Astrocyte (in vitro differentiated cells and primary cell): ENCODE measurements around the gene RESP18. TPM values are rescaled to one million over a fixed set of nuclear protein-coding genes. Genes with fewer than 3 reads are reported as not detected.
A peak's percentile ranks its signal among the peaks of the same experiment; 100 is the strongest.
"Not testable (repeated sequence)": the region's sequence is repeated elsewhere in the genome, so short reads cannot be mapped to it uniquely, and the experiment has no call there.

Experiments used
- DNase-seq: peaks from one replicate; pipeline ENCODE4 v3.0.0-alpha.2; 2010; ENCODE audit warnings: low read depth
- FAIRE-seq: peaks from 2 replicates; lab custom pipeline; 2011; peaks lifted over from hg19 to GRCh38; lab: Jason Lieb, UNC
- H2AFZ ChIP-seq: 2 replicates; pipeline ENCODE4 v1.6.0; 2012; ENCODE audit warnings: low read depth, low read length, inconsistent platforms
- H3K27ac ChIP-seq: 2 replicates; pipeline ENCODE4 v1.5.1; 2011; ENCODE audit warnings: low read depth, low read length, inconsistent platforms
- H3K27me3 ChIP-seq: 2 replicates; pipeline ENCODE4 v1.6.0; 2011; ENCODE audit warnings: low read length, inconsistent platforms; ENCODE audit not compliant: insufficient read depth
- H3K36me3 ChIP-seq: 2 replicates; pipeline ENCODE4 v1.5.1; 2011; ENCODE audit warnings: low read length, inconsistent platforms; ENCODE audit not compliant: insufficient read depth
- H3K4me1 ChIP-seq: 2 replicates; pipeline ENCODE4 v1.5.1; 2011; ENCODE audit warnings: low read length, inconsistent platforms; ENCODE audit not compliant: insufficient read depth
- H3K4me2 ChIP-seq: 2 replicates; pipeline ENCODE4 v1.6.0; 2012; ENCODE audit warnings: low read length, inconsistent platforms
- H3K4me3 ChIP-seq: 2 replicates; pipeline ENCODE4 v1.5.1; 2011; ENCODE audit warnings: low read depth, mild to moderate bottlenecking, low read length, inconsistent platforms; ENCODE audit not compliant: insufficient read depth
- H3K79me2 ChIP-seq: 2 replicates; pipeline ENCODE4 v1.6.0; 2012; ENCODE audit warnings: mild to moderate bottlenecking, low read length, inconsistent platforms; ENCODE audit not compliant: insufficient read depth
- H3K9ac ChIP-seq: 2 replicates; pipeline ENCODE4 v1.6.0; 2012; ENCODE audit warnings: mild to moderate bottlenecking, low read length, inconsistent platforms
- H3K9me3 ChIP-seq: 2 replicates; pipeline ENCODE4 v1.5.1; 2012; ENCODE audit warnings: low read depth, mild to moderate bottlenecking, low read length, inconsistent platforms; ENCODE audit not compliant: insufficient read depth
- H4K20me1 ChIP-seq: 2 replicates; pipeline ENCODE4 v1.6.0; 2012; ENCODE audit warnings: low read length, inconsistent platforms; ENCODE audit not compliant: insufficient read depth
- H3K27ac Mint-ChIP-seq: one replicate; pipeline ENCODE4 v1.8.0; 2021; ENCODE audit warnings: mild to moderate bottlenecking, mixed read lengths; ENCODE audit not compliant: unreplicated experiment
- H3K27me3 Mint-ChIP-seq: one replicate; pipeline ENCODE4 v1.8.0; 2021; ENCODE audit warnings: low read depth, mixed read lengths; ENCODE audit not compliant: unreplicated experiment
- H3K36me3 Mint-ChIP-seq: one replicate; pipeline ENCODE4 v1.8.0; 2021; ENCODE audit warnings: low read depth, mixed read lengths; ENCODE audit not compliant: unreplicated experiment
- H3K4me1 Mint-ChIP-seq: one replicate; pipeline ENCODE4 v1.8.0; 2021; ENCODE audit warnings: low read depth, mixed read lengths; ENCODE audit not compliant: unreplicated experiment
- H3K4me3 Mint-ChIP-seq: one replicate; pipeline ENCODE4 v1.8.0; 2021; ENCODE audit warnings: mild to moderate bottlenecking, moderate library complexity, mixed read lengths; ENCODE audit not compliant: unreplicated experiment
- H3K9me3 Mint-ChIP-seq: one replicate; pipeline ENCODE4 v1.8.0; 2021; ENCODE audit warnings: mild to moderate bottlenecking, mixed read lengths; ENCODE audit not compliant: unreplicated experiment
- EZH2 ChIP-seq: IDR thresholded peaks from 2 replicates; pipeline ENCODE4 v1.6.1; 2012; ENCODE audit warnings: mild to moderate bottlenecking, low read length, inconsistent platforms; ENCODE audit not compliant: insufficient read depth
- total RNA-seq: library from RNA; stranded (reverse); gene quantifications from 2 replicates; pipeline ENCODE4 v1.2.1, GENCODE V29; 2021
- TF ChIP-seq, protein P1 (sequence below): IDR thresholded peaks from 2 replicates; pipeline ENCODE4 v1.5.1; 2011; ENCODE audit warnings: low read depth, mild to moderate bottlenecking, inconsistent platforms, low read length, moderate library complexity; ENCODE audit not compliant: insufficient read depth

The RESP18 gene
- total RNA-seq, 1 donor from 2014 or later, result not detected

DNA sequence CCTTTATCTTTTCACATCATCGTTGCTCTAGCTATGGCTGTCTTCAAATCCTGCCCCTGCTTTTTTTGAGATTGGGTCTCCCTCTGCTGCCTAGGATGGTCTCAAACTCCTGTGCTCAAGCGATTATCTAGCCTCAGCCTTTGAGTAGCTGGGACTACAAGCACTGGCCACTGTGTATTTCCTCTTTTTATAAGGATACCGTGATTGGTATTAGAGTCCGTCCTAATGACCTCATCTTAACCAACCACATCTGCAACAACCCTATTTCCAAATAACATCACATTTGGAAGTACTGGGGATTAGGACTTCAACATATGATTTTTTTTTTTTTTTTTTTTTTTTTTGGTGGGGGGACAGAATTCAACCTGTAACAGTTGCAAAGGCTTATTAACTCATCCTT is 9.1 kb downstream of the RESP18 start:
- H3K27me3 Mint-ChIP-seq, result peaks cover 65% of the 10 kb centered on the region
- no peaks in the 10 kb centered on the region for H3K4me1 ChIP-seq
- peaks cover 4% of the 10 kb centered on the region for H3K36me3 Mint-ChIP-seq
- no peaks in the 10 kb centered on the region for H3K4me1 Mint-ChIP-seq
- DNase-seq (no peak), FAIRE-seq (no peak)
- H3K36me3 ChIP-seq, result no peaks in the 10 kb centered on the region
- H3K9me3 ChIP-seq, result no peaks in the 10 kb centered on the region
- no peak overlapping the region for H3K4me3 ChIP-seq
- H3K27ac Mint-ChIP-seq, result no peak overlapping the region
- H3K79me2 ChIP-seq, result no peaks in the 10 kb centered on the region
- no peak overlapping the region for H3K4me3 Mint-ChIP-seq
- TF ChIP-seq, protein P1, sequence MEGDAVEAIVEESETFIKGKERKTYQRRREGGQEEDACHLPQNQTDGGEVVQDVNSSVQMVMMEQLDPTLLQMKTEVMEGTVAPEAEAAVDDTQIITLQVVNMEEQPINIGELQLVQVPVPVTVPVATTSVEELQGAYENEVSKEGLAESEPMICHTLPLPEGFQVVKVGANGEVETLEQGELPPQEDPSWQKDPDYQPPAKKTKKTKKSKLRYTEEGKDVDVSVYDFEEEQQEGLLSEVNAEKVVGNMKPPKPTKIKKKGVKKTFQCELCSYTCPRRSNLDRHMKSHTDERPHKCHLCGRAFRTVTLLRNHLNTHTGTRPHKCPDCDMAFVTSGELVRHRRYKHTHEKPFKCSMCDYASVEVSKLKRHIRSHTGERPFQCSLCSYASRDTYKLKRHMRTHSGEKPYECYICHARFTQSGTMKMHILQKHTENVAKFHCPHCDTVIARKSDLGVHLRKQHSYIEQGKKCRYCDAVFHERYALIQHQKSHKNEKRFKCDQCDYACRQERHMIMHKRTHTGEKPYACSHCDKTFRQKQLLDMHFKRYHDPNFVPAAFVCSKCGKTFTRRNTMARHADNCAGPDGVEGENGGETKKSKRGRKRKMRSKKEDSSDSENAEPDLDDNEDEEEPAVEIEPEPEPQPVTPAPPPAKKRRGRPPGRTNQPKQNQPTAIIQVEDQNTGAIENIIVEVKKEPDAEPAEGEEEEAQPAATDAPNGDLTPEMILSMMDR, result no peak
- no peak for TF ChIP-seq EZH2
- no peak overlapping the region for H3K4me2 ChIP-seq
- peaks cover 4% of the 10 kb centered on the region for H3K9me3 Mint-ChIP-seq
- H3K27me3 ChIP-seq, result peaks cover 50% of the 10 kb centered on the region
- H3K9ac ChIP-seq, result no peak overlapping the region
- H3K27ac ChIP-seq, result no peak overlapping the region
- H2AFZ ChIP-seq, result no peak overlapping the region
- no peaks in the 10 kb centered on the region for H4K20me1 ChIP-seq

- H3K9me3 ChIP-seq, result no peaks in the 10 kb centered on the region
- Mint-ChIP-seq H3K36me3 (no peaks in the 10 kb centered on the region), H3K27ac (no peak overlapping the region), H3K4me1 (no peaks in the 10 kb centered on the region), H3K27me3 (peaks cover 2% of the 10 kb centered on the region), H3K9me3 (no peaks in the 10 kb centered on the region), H3K4me3 (no peak overlapping the region)
- H2AFZ ChIP-seq, result no peak overlapping the region
- H3K36me3 ChIP-seq, result no peaks in the 10 kb centered on the region
- H3K4me1 ChIP-seq, result peaks cover 4% of the 10 kb centered on the region
- H3K4me3 ChIP-seq, result no peak overlapping the region
- peaks cover 10% of the 10 kb centered on the region for H3K27me3 ChIP-seq
- DNase-seq, result peak; percentile 43
- no peaks in the 10 kb centered on the region for H3K79me2 ChIP-seq
- H3K4me2 ChIP-seq, result no peak overlapping the region
- no peak for TF ChIP-seq EZH2
- no peak overlapping the region for H3K27ac ChIP-seq
- H3K9ac ChIP-seq, result no peak overlapping the region
- FAIRE-seq, result no peak
- H4K20me1 ChIP-seq, result no peaks in the 10 kb centered on the region
These were observed 17.6 kb downstream of the RESP18 start for GRCh38 chr2:219314804-219315468.

DNA sequence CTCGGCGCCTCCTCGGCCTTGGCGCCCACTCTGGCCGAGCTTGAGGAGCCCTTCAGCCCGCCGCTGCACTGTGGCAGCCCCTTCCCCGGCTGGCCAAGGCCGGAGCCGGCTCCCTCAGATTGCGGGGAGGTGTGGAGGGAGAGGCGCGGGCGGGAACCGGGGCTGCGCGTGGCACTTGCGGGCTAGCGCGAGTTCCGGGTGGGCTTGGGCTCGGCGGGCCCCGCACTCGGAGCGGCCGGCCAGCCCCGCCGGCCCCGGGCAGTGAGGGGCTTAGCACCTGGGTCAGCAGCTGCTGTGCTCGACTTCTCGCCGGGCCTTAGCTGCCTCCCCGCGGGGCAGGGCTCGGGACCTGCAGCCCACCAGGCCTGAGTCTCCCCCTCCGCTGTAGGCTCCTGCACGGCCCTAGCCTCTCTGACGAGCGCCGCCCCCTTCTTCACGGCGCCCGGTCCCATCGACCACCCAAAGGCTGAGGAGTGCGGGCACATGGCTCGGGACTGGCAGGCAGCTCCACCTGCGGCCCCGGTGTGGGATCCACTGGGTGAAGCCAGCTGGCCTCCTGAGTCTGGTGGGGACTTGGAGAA is 19.8 kb downstream of the RESP18 start:
- H3K4me3 Mint-ChIP-seq, FAIRE-seq, H3K27me3 Mint-ChIP-seq, H4K20me1 ChIP-seq, H2AFZ ChIP-seq, H3K4me1 ChIP-seq, DNase-seq, H3K4me2 ChIP-seq, H3K27ac ChIP-seq, H3K4me3 ChIP-seq, H3K27ac Mint-ChIP-seq, H3K4me1 Mint-ChIP-seq, H3K9ac ChIP-seq, H3K9me3 Mint-ChIP-seq, H3K9me3 ChIP-seq, H3K36me3 ChIP-seq, H3K36me3 Mint-ChIP-seq, H3K79me2 ChIP-seq: not testable (repeated sequence)
- peaks cover 12% of the 10 kb centered on the region for H3K27me3 ChIP-seq
